Measurements from ENCODE around the gene U2AF1L4. TPM values are rescaled to one million over a fixed set of nuclear protein-coding genes. Genes with fewer than 3 reads are reported as not detected.

The U2AF1L4 gene
- total RNA-seq, 1 donor from 2014 or later = 19.4 TPM

GRCh38 chr19:35748106-35749020 is 3.1 kb upstream of the U2AF1L4 start, which contains the start of gene LIN37:
Gene LIN37 (plus strand): TSS chr19:35748576. CDS start chr19:35748725, 149 bp downstream.
- Mint-ChIP-seq H3K9me3 (no peaks in the 10 kb centered on the region), H3K36me3 (ENCODE audit: low read depth) (no peaks in the 10 kb centered on the region), H3K27me3 (ENCODE audit: low read depth) (no peaks in the 10 kb centered on the region), H3K27ac (ENCODE audit: unreplicated experiment) (peak within 1 kb of the TSS; percentile 58), H3K4me3 (peak within 1 kb of the TSS; percentile 99), H3K4me1 (peaks cover 41% of the 10 kb centered on the region)
- DNase-seq (ENCODE audit: low read depth, low spot score) = peak; percentile 98
- no peak for TF ChIP-seq CTCF (conservative IDR thresholded peaks at IDR 0.05)

- no peak for DNase-seq (ENCODE audit: low read depth, low spot score)
- no peak for TF ChIP-seq CTCF (conservative IDR thresholded peaks at IDR 0.05)
- H3K9me3 Mint-ChIP-seq = no peaks in the 10 kb centered on the region
- H3K4me3 Mint-ChIP-seq = peak overlapping the region; percentile 97
- peaks cover 47% of the 10 kb centered on the region for H3K4me1 Mint-ChIP-seq
- H3K27ac Mint-ChIP-seq (ENCODE audit: unreplicated experiment) = peak overlapping the region; percentile 100
- peaks cover 2% of the 10 kb centered on the region for H3K36me3 Mint-ChIP-seq (ENCODE audit: low read depth)
- H3K27me3 Mint-ChIP-seq (ENCODE audit: low read depth) = no peaks in the 10 kb centered on the region
Observed at GRCh38 chr19:35746531-35746930, 1.3 kb upstream of the U2AF1L4 start.

DNA sequence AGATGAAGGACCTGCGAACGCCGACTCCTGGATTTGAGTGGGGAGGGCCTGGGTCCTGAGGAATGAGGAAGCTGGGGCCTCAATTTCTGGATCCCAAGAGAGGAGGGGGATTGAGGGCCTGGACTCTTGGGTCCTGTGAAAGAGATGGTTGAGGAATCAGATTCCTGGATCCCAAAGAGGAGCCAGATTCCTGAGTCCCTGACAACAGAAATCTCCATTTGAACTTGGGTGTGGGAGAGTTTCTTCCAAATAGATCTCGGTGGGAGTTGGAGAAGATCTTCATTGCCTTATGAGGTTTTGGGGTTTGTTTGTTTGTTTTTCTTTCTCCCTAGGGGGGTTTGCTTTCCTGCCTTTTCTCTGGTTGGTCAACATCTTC is 857 bp upstream of the U2AF1L4 start:
- no peak for TF ChIP-seq CTCF (conservative IDR thresholded peaks at IDR 0.05)
- H3K36me3 Mint-ChIP-seq (ENCODE audit: low read depth) = peaks cover 2% of the 10 kb centered on the region
- H3K9me3 Mint-ChIP-seq = no peaks in the 10 kb centered on the region
- peak overlapping the region; percentile 97 for H3K4me3 Mint-ChIP-seq
- no peak for DNase-seq (ENCODE audit: low read depth, low spot score)
- peaks cover 48% of the 10 kb centered on the region for H3K4me1 Mint-ChIP-seq
- no peaks in the 10 kb centered on the region for H3K27me3 Mint-ChIP-seq (ENCODE audit: low read depth)
- H3K27ac Mint-ChIP-seq (ENCODE audit: unreplicated experiment) = peak overlapping the region; percentile 100

DNA sequence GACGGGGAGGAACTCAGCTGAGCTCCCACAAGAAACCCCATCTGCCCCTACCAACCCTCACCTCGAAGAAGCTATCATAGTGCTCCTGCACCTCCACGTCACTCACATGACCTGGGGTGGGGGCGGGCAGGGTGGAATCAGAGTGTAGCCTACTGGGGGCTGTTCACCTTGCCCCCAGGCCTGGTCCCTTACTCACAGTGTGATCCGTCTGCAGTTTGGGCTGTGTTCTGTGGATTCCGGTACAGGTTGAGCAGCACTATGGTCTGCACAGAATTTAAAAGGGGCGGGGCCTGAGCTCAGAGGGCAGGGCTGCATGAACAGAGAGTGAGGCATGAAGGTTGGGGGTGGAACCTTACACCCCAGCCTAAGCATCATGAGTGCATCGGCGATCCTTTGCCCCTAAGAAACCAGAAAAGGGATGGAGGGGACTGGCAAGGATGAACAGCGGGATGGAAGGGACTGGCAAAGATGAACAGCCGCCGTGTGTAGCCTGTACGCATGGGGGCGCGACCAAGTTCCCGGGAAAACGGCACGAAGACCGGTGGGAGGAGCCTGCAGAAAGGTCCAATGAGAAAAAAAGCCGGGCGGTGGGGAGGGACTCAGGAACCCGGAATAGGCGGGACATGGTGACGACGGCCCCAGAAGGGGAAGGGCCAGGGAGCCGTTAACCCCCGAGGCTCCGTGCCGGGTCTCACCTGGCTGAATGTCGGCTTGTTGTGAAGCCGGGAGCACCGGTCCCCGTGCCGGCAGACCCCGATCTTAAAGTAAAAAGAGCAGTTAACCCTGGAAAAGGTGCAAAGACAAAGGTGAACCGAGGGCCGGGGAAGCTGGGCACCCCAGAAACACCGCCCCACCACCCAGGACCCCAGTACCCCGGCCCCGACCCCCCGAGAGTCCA is 539 bp downstream of the U2AF1L4 start:
- peak overlapping the region; percentile 97 for H3K4me3 Mint-ChIP-seq
- H3K36me3 Mint-ChIP-seq (ENCODE audit: low read depth) = peaks cover 2% of the 10 kb centered on the region
- peak; percentile 89 for DNase-seq (ENCODE audit: low read depth, low spot score)
- H3K27ac Mint-ChIP-seq (ENCODE audit: unreplicated experiment) = peak overlapping the region; percentile 100
- no peaks in the 10 kb centered on the region for H3K9me3 Mint-ChIP-seq
- H3K27me3 Mint-ChIP-seq (ENCODE audit: low read depth) = peaks cover 4% of the 10 kb centered on the region
- TF ChIP-seq CTCF (conservative IDR thresholded peaks at IDR 0.05) = peak; percentile 55
- H3K4me1 Mint-ChIP-seq = peaks cover 56% of the 10 kb centered on the region

- DNase-seq (ENCODE audit: low read depth, low spot score) = no peak
- no peak overlapping the region for H3K27ac Mint-ChIP-seq (ENCODE audit: unreplicated experiment)
- H3K9me3 Mint-ChIP-seq = no peaks in the 10 kb centered on the region
- H3K27me3 Mint-ChIP-seq (ENCODE audit: low read depth) = peaks cover 4% of the 10 kb centered on the region
- TF ChIP-seq CTCF (conservative IDR thresholded peaks at IDR 0.05) = no peak
- peaks cover 52% of the 10 kb centered on the region for H3K4me1 Mint-ChIP-seq
- H3K4me3 Mint-ChIP-seq = peak overlapping the region; percentile 97
- H3K36me3 Mint-ChIP-seq (ENCODE audit: low read depth) = peaks cover 2% of the 10 kb centered on the region
Observed at GRCh38 chr19:35743640-35744429, 1.4 kb downstream of the U2AF1L4 start.

Measured in neural crest cell (in vitro differentiated cells).